HEK293 (cell line): ENCODE data around the gene CDYL.

Experiments used
- BCL6B ChIP-seq: fragments of 450-650 bp; formaldehyde crosslinking; IDR thresholded peaks from 2 replicates; pipeline ENCODE4 v1.5.1; 2017; ENCODE audit warnings: missing biosample characterization, missing genetic modification characterization
- GLI4 ChIP-seq: fragments of 450-650 bp; formaldehyde crosslinking; IDR thresholded peaks from 2 replicates; pipeline ENCODE4 v1.5.1; 2016; ENCODE audit warnings: missing biosample characterization, missing genetic modification characterization
- HOXA7 ChIP-seq: sonication (generic); formaldehyde crosslinking; IDR thresholded peaks from 2 replicates; pipeline ENCODE4 v1.8.1; 2022; ENCODE audit warnings: missing genetic modification reagents, borderline replicate concordance
- KLF16 ChIP-seq: fragments of 450-650 bp; formaldehyde crosslinking; IDR thresholded peaks from 2 replicates; pipeline ENCODE4 v1.5.1; 2017; ENCODE audit warnings: missing biosample characterization, missing genetic modification characterization
- KLF8 ChIP-seq: fragments of 450-650 bp; formaldehyde crosslinking; IDR thresholded peaks from 2 replicates; pipeline ENCODE4 v1.5.1; 2016; ENCODE audit warnings: missing biosample characterization, missing genetic modification characterization
- MYNN ChIP-seq: fragments of 450-650 bp; formaldehyde crosslinking; IDR thresholded peaks from 2 replicates; pipeline ENCODE4 v1.5.1; 2016; ENCODE audit warnings: missing biosample characterization, missing genetic modification characterization, borderline replicate concordance
- ZBTB1 ChIP-seq: fragments of 450-650 bp; formaldehyde crosslinking; IDR thresholded peaks from 2 replicates; pipeline ENCODE4 v1.5.1; 2016; ENCODE audit warnings: missing biosample characterization, missing genetic modification characterization
- ZBTB21 ChIP-seq: fragments of 450-650 bp; formaldehyde crosslinking; IDR thresholded peaks from 2 replicates; pipeline ENCODE4 v1.5.1; 2017; ENCODE audit warnings: missing biosample characterization, missing genetic modification characterization
- ZBTB26 ChIP-seq: fragments of 450-650 bp; formaldehyde crosslinking; optimal IDR thresholded peaks from 2 replicates; pipeline ENCODE3; 2016; ENCODE audit warnings: missing biosample characterization, mild to moderate bottlenecking, missing genetic modification characterization
- ZNF112 ChIP-seq: fragments of 450-650 bp; formaldehyde crosslinking; IDR thresholded peaks from 2 replicates; pipeline ENCODE4 v1.5.0; 2017; ENCODE audit warnings: missing biosample characterization, missing genetic modification characterization
- ZNF138 ChIP-seq: fragments of 450-650 bp; formaldehyde crosslinking; IDR thresholded peaks from 2 replicates; pipeline ENCODE4 v1.5.1; 2016; ENCODE audit warnings: missing biosample characterization, missing genetic modification characterization, borderline replicate concordance
- ZNF140 ChIP-seq: fragments of 450-650 bp; formaldehyde crosslinking; IDR thresholded peaks from 2 replicates; pipeline ENCODE4 v1.5.1; 2016; ENCODE audit warnings: missing biosample characterization, missing genetic modification characterization
- ZNF146 ChIP-seq: fragments of 450-650 bp; formaldehyde crosslinking; IDR thresholded peaks from 2 replicates; pipeline ENCODE4 v1.5.1; 2016; ENCODE audit warnings: missing biosample characterization, missing genetic modification characterization
- ZNF174 ChIP-seq: fragments of 450-650 bp; formaldehyde crosslinking; IDR thresholded peaks from 2 replicates; pipeline ENCODE4 v1.5.0; 2017; ENCODE audit warnings: missing biosample characterization, mild to moderate bottlenecking, missing genetic modification characterization
- ZNF18 ChIP-seq: fragments of 450-650 bp; formaldehyde crosslinking; IDR thresholded peaks from 2 replicates; pipeline ENCODE4 v1.5.1; 2016; ENCODE audit warnings: missing biosample characterization, missing genetic modification characterization
- ZNF202 ChIP-seq: fragments of 450-650 bp; formaldehyde crosslinking; IDR thresholded peaks from 2 replicates; pipeline ENCODE4 v1.5.1; 2016; ENCODE audit warnings: missing biosample characterization, missing genetic modification characterization, borderline replicate concordance
- ZNF24 ChIP-seq: fragments of 450-650 bp; formaldehyde crosslinking; IDR thresholded peaks from 2 replicates; pipeline ENCODE4 v1.5.1; 2016; ENCODE audit warnings: missing biosample characterization, missing genetic modification characterization
- ZNF362 ChIP-seq: fragments of 450-650 bp; formaldehyde crosslinking; IDR thresholded peaks from 2 replicates; pipeline ENCODE4 v1.5.1; 2016; ENCODE audit warnings: missing biosample characterization, missing genetic modification characterization
- ZNF366 ChIP-seq: fragments of 450-650 bp; formaldehyde crosslinking; conservative IDR thresholded peaks from 2 replicates; pipeline ENCODE4 v1.5.1; 2016; ENCODE audit warnings: missing biosample characterization, missing genetic modification characterization
- ZNF394 ChIP-seq: fragments of 450-650 bp; formaldehyde crosslinking; IDR thresholded peaks from 2 replicates; pipeline ENCODE4 v1.5.1; 2016; ENCODE audit warnings: missing biosample characterization, missing genetic modification characterization, mild to moderate bottlenecking, moderate library complexity, borderline replicate concordance
- ZNF416 ChIP-seq: fragments of 450-650 bp; formaldehyde crosslinking; IDR thresholded peaks from 2 replicates; pipeline ENCODE4 v1.5.1; 2016; ENCODE audit warnings: missing biosample characterization, missing genetic modification characterization
- ZNF449 ChIP-seq: fragments of 450-650 bp; formaldehyde crosslinking; IDR thresholded peaks from 2 replicates; pipeline ENCODE4 v1.5.1; 2017; ENCODE audit warnings: missing biosample characterization, mild to moderate bottlenecking, missing genetic modification characterization, moderate library complexity
- ZNF488 ChIP-seq: fragments of 450-650 bp; formaldehyde crosslinking; IDR thresholded peaks from 2 replicates; pipeline ENCODE4 v1.5.1; 2016; ENCODE audit warnings: missing biosample characterization, missing genetic modification characterization
- ZNF501 ChIP-seq: fragments of 450-650 bp; formaldehyde crosslinking; IDR thresholded peaks from 2 replicates; pipeline ENCODE4 v1.5.1; 2016; ENCODE audit warnings: missing biosample characterization, missing genetic modification characterization
- ZNF549 ChIP-seq: fragments of 450-650 bp; IDR thresholded peaks from 2 replicates; pipeline ENCODE4 v1.5.1; 2018; ENCODE audit warnings: missing biosample characterization, missing genetic modification characterization, mild to moderate bottlenecking, inconsistent platforms, moderate library complexity
- ZNF560 ChIP-seq: fragments of 450-650 bp; formaldehyde crosslinking; IDR thresholded peaks from 2 replicates; pipeline ENCODE4 v1.5.1; 2017; ENCODE audit warnings: missing biosample characterization, missing genetic modification characterization, borderline replicate concordance
- ZNF561 ChIP-seq: fragments of 450-650 bp; IDR thresholded peaks from 2 replicates; pipeline ENCODE4 v1.5.1; 2018; ENCODE audit warnings: missing biosample characterization, missing genetic modification characterization, borderline replicate concordance
- ZNF610 ChIP-seq: fragments of 450-650 bp; formaldehyde crosslinking; IDR thresholded peaks from 2 replicates; pipeline ENCODE4 v1.5.1; 2016; ENCODE audit warnings: missing biosample characterization, missing genetic modification characterization, borderline replicate concordance
- ZNF629 ChIP-seq: fragments of 450-650 bp; formaldehyde crosslinking; IDR thresholded peaks from 2 replicates; pipeline ENCODE4 v1.5.1; 2017; ENCODE audit warnings: missing biosample characterization, missing genetic modification characterization
- ZNF654 ChIP-seq: fragments of 450-650 bp; formaldehyde crosslinking; IDR thresholded peaks from 2 replicates; pipeline ENCODE4 v1.5.1; 2016; ENCODE audit warnings: low read depth, missing biosample characterization, missing genetic modification characterization
- ZNF658 ChIP-seq: fragments of 450-650 bp; formaldehyde crosslinking; IDR thresholded peaks from 2 replicates; pipeline ENCODE4; 2016; ENCODE audit warnings: missing biosample characterization, missing genetic modification characterization
- ZNF677 ChIP-seq: fragments of 450-650 bp; IDR thresholded peaks from 2 replicates; pipeline ENCODE4 v1.5.0; 2018; ENCODE audit warnings: missing biosample characterization, mild to moderate bottlenecking, missing genetic modification characterization, moderate library complexity
- ZNF830 ChIP-seq: fragments of 450-650 bp; IDR thresholded peaks from 2 replicates; pipeline ENCODE4 v1.5.0; 2018; ENCODE audit warnings: missing biosample characterization, missing genetic modification characterization, low read depth, mild to moderate bottlenecking, moderate library complexity

Gene CDYL

GRCh38 chr6:4809999-4810918 lies 34.1 kb downstream of the CDYL start (continued):
- TF ChIP-seq ZNF362 (no peak), ZNF830 (tag by site-specific recombination) (no peak), ZNF366 (peak; percentile 87), ZNF449 (tag by site-specific recombination) (no peak), BCL6B (tag by site-specific recombination) (no peak), ZNF138 (no peak), KLF16 (tag by site-specific recombination) (no peak), ZNF394 (peak; percentile 53; the same call in 1 of the 2 replicates), ZNF24 (tag by site-specific recombination) (peak; percentile 75; the same call in 1 of the 2 replicates), MYNN (tag by site-specific recombination) (no peak), ZNF18 (tag by site-specific recombination) (no peak), ZNF112 (no peak), ZNF501 (tag by site-specific recombination) (no peak), ZNF560 (tag by site-specific recombination) (no peak), GLI4 (tag by site-specific recombination) (no peak), ZNF610 (tag by site-specific recombination) (no peak), ZNF416 (tag by site-specific recombination) (0 out of 2 replicates have a peak, but pooled peaks have one; percentile 66), ZBTB26 (no peak), ZBTB1 (tag by site-specific recombination) (no peak), HOXA7 (CRISPR knock-in tag) (no peak), ZNF654 (tag by site-specific recombination) (0 out of 2 replicates have a peak, but pooled peaks have one; percentile 9), ZNF549 (tag by site-specific recombination) (no peak), ZNF488 (no peak), ZNF146 (tag by site-specific recombination) (peak; percentile 50), ZNF174 (tag by site-specific recombination) (no peak), KLF8 (tag by site-specific recombination) (peak; percentile 64), ZNF561 (tag by site-specific recombination) (no peak), ZBTB21 (tag by site-specific recombination) (peak; percentile 74; the same call in 1 of the 2 replicates), ZNF629 (tag by site-specific recombination) (peak; percentile 95), ZNF677 (tag by site-specific recombination) (no peak), ZNF658 (tag by site-specific recombination) (no peak), ZNF140 (tag by site-specific recombination) (no peak), ZNF202 (tag by site-specific recombination) (no peak)
